ENCODE data around the gene ANGPTL8. TPM values are rescaled to one million over a fixed set of nuclear protein-coding genes. Genes with fewer than 3 reads are reported as not detected.

ANGPTL8 gene
- total RNA-seq, 2 experiments from 2014 or later: not detected

DNA sequence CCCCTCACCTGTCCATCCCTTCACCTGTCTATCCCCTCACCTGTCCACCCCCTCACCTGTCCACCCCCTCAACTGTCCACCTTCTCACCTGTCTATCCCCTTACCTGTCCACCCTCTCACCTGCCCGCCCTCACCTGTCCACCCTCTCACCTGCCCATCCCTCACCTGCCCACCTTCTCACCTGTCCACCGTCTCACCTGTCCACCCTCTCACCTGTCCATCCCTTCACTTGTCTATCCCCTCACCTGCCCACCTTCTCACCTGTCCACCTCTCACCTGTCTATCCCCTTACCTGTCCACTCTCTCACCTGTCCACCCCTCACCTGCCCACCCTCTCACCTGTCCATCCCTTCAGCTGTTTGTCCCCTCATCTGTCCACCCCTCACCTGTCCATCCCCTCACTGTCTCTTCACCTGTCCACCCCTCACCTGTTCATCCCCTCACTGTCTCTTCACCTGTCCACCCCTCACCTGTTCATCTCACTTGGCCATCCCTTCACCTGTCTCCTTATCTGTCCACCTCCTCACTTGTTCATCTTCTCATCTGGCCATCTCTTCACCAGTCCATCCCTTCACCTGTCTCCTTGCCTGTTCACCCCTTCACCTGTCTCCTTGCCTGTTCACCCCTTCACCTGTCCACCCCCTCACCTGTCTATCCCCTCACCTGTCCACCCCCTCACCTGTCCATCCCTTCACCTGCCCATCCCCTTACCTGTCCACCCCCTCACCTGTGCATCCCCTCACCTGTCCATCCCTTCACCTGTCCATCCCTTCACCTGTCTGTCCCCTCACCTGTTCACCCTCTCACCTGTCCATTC, 29.4 kb upstream of the ANGPTL8 start:
- H3K27ac Mint-ChIP-seq: no peak overlapping the region
- H3K27me3 Mint-ChIP-seq: peaks cover 3% of the 10 kb centered on the region
- DNase-seq (no peak), ATAC-seq (no peak)
- H3K4me1 Mint-ChIP-seq: no peaks in the 10 kb centered on the region
- CTCF ChIA-PET: no interaction called here
- H3K36me3 Mint-ChIP-seq: peaks cover 5% of the 10 kb centered on the region
- no peak overlapping the region for H3K4me3 Mint-ChIP-seq
- H3K9me3 Mint-ChIP-seq (ENCODE audit: low read depth): peaks cover 8% of the 10 kb centered on the region

DNA sequence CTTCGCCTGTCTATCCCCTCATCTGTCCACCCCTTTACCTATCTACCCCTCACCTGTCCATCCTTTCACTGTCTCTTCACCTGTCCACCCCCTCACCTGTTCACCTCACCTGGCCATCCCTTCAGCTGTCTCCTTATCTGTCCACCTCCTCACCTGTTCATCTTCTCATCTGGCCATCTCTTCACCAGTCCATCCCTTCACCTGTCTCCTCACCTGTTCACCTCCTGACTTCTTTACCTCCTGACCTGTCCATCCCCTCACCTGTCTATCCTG, 28.8 kb upstream of the ANGPTL8 start:
- Mint-ChIP-seq H3K4me1 (no peaks in the 10 kb centered on the region), H3K9me3 (ENCODE audit: low read depth) (peaks cover 8% of the 10 kb centered on the region), H3K4me3 (no peak overlapping the region), H3K27me3 (peaks cover 3% of the 10 kb centered on the region), H3K27ac (no peak overlapping the region), H3K36me3 (peaks cover 5% of the 10 kb centered on the region)
- DNase-seq: no peak
- CTCF ChIA-PET: no interaction called here
- no peak for ATAC-seq

DNA sequence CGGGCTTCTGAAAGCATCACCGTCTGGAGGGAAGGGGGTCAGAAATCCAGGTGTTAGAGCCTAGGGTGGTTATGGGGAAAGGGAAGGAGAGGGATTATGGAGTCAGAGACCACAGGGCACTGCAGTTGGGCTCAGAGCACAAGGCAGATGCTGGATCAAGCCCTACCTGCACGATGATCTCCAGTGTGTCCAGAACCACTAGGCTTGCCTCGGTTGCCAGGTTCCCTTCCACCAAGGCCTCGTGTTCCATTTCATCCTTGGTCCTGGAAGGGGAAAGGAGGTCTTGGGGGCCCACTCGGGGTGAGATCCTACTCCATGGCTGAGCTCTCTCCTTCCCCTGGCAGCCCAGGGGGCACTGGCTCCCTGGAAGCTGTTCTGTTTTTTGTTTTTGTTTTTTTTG, 25.0 kb upstream of the ANGPTL8 start:
- H3K27me3 Mint-ChIP-seq: no peaks in the 10 kb centered on the region
- CTCF ChIA-PET: no interaction called here
- peaks cover 5% of the 10 kb centered on the region for H3K36me3 Mint-ChIP-seq
- H3K4me1 Mint-ChIP-seq: no peaks in the 10 kb centered on the region
- H3K4me3 Mint-ChIP-seq: no peak overlapping the region
- DNase-seq (no peak), ATAC-seq (no peak)
- H3K9me3 Mint-ChIP-seq (ENCODE audit: low read depth): peaks cover 8% of the 10 kb centered on the region
- H3K27ac Mint-ChIP-seq: no peak overlapping the region

DNA sequence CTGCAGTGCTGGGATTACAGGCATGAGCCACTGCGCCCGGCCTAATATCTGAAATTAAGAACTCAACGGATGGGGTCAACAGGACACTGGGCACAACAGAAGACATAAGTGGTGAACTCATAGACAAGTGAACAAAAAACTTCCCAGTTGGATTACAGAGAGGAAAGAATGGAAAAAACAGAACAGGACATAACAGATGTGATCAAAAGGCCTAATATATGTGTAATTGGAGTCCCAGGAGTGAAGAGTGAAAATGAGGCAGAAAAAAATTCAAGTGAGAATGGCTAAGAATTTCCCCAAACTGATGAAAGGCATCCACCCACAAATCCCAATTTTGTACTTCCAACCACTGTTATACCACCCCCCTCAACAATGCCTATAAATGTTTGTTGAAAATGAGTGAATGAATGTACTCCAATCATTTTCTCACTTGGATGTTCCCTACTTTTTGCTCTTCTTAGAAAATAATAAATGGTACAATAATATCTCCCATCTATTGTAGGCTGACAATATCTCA, 18.3 kb upstream of the ANGPTL8 start:
- Mint-ChIP-seq H3K4me1 (no peaks in the 10 kb centered on the region), H3K9me3 (ENCODE audit: low read depth) (peaks cover 5% of the 10 kb centered on the region), H3K4me3 (no peak overlapping the region), H3K27ac (no peak overlapping the region), H3K36me3 (peaks cover 1% of the 10 kb centered on the region), H3K27me3 (no peaks in the 10 kb centered on the region)
- no peak for DNase-seq
- ATAC-seq: no peak
- CTCF ChIA-PET: interaction anchor here (0.6 kb wide), 1 partner anchor 139 kb away, joined by 4 read pairs; no protein-coding TSS in a partner anchor

DNA sequence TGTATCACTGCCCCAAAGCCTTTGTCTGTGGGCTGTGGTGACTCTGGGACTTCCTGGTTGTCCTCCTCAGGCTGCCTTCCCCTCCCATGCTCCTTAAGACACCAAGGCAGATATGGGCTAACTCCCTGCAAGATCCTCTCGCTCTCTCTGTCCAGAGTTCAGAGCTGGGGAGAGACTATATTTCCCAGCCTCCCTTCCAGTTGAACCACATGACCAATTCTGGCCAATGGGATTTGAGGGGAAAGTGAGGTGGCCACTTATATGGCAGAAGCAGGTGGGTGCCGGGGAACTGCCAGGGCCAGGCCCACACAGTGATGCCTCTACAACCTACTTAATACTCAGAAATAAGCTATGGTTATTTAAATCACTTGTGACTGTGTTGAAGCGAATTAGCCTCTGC, 16.2 kb upstream of the ANGPTL8 start:
- H3K27me3 Mint-ChIP-seq: no peaks in the 10 kb centered on the region
- DNase-seq (no peak), ATAC-seq (no peak)
- H3K9me3 Mint-ChIP-seq (ENCODE audit: low read depth): peaks cover 5% of the 10 kb centered on the region
- H3K4me1 Mint-ChIP-seq: no peaks in the 10 kb centered on the region
- no peak overlapping the region for H3K4me3 Mint-ChIP-seq
- CTCF ChIA-PET: interaction anchor here (1.4 kb wide), 1 partner anchor 21 kb away, joined by 4 read pairs; no protein-coding TSS in a partner anchor
- peaks cover 1% of the 10 kb centered on the region for H3K36me3 Mint-ChIP-seq
- no peak overlapping the region for H3K27ac Mint-ChIP-seq

DNA sequence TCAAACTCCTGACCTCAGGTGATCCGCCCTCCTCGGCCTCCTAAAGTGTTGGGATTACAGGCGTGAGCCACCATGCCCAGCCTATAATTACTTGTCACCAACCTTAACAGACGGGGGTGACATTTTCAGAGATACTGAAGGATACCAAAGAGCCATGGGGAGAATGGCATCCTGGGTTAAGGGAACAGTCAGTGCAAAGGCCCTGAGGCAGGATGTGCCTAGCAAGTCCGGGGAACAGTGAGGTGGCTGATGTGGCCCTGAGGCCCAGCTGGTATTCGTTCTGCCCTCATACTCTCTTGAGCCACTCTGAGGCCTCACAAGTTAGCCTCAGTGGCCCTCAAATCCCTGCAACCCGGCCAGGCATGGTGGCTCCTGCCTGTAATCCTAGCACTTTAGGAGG, 15.0 kb upstream of the ANGPTL8 start:
- Mint-ChIP-seq H3K27ac (no peak overlapping the region), H3K4me3 (no peak overlapping the region), H3K9me3 (ENCODE audit: low read depth) (peaks cover 5% of the 10 kb centered on the region), H3K27me3 (no peaks in the 10 kb centered on the region), H3K4me1 (no peaks in the 10 kb centered on the region), H3K36me3 (peaks cover 1% of the 10 kb centered on the region)
- CTCF ChIA-PET: interaction anchor here (1.4 kb wide), 1 partner anchor 20 kb away, joined by 4 read pairs; no protein-coding TSS in a partner anchor
- DNase-seq: no peak
- no peak for ATAC-seq

DNA sequence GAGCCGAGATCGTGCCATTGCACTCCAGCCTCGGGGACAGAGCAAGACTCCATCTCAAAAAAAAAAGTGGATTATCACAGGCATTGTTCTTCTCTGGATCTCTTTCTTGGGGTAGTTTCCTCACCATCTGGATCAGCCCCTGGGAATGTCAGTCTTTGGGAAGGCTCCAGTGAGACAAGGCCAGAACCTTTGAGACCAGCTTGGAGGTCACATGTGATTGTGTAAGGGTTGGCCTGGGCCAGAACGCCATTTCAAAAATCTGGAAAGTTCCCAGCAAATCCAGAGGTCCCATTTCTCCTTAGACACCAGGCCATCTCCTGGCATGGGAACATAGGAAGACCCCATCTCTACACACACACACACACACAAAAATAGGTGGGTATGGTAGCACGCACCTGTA, 14.2 kb upstream of the ANGPTL8 start:
- CTCF ChIA-PET: interaction anchor here (0.9 kb wide), 1 partner anchor 157 kb away, joined by 3 read pairs; no protein-coding TSS in a partner anchor
- no peak for ATAC-seq

DNA sequence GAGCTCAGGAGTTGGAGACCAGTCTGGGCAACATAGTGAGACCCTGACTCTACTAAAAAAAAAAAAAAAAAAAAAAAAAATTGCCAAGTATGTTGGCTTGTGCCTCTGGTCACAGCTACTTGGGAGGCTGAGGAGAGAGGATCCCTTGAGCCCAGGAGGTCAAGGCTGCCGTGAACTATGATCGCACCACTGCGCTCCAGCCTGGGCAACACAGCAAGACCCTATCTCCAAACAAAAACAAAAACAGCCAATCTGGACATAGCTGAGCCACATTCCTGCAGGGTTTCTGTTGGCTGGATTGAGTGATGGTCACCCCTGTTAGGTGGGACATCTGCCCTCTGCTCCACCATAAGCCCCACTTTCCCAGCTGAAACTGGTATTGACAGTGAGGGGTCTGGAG, 13.6 kb upstream of the ANGPTL8 start:
- Mint-ChIP-seq H3K36me3 (no peaks in the 10 kb centered on the region), H3K4me1 (no peaks in the 10 kb centered on the region), H3K4me3 (no peak overlapping the region), H3K27ac (no peak overlapping the region), H3K9me3 (ENCODE audit: low read depth) (peaks cover 3% of the 10 kb centered on the region), H3K27me3 (no peaks in the 10 kb centered on the region)
- DNase-seq (no peak), ATAC-seq (no peak)
- CTCF ChIA-PET: interaction anchor here (0.6 to 0.9 kb wide), 2 partner anchors 156 to 179 kb away, joined by 3 read pairs; no protein-coding TSS in a partner anchor

More for the DNA sequence above, 14.2 kb upstream of the ANGPTL8 start:
- no peak overlapping the region for H3K4me3 Mint-ChIP-seq
- H3K9me3 Mint-ChIP-seq (ENCODE audit: low read depth): peaks cover 5% of the 10 kb centered on the region
- H3K4me1 Mint-ChIP-seq: no peaks in the 10 kb centered on the region
- no peak overlapping the region for H3K27ac Mint-ChIP-seq
- DNase-seq: no peak
- H3K27me3 Mint-ChIP-seq: no peaks in the 10 kb centered on the region
- peaks cover 1% of the 10 kb centered on the region for H3K36me3 Mint-ChIP-seq

DNA sequence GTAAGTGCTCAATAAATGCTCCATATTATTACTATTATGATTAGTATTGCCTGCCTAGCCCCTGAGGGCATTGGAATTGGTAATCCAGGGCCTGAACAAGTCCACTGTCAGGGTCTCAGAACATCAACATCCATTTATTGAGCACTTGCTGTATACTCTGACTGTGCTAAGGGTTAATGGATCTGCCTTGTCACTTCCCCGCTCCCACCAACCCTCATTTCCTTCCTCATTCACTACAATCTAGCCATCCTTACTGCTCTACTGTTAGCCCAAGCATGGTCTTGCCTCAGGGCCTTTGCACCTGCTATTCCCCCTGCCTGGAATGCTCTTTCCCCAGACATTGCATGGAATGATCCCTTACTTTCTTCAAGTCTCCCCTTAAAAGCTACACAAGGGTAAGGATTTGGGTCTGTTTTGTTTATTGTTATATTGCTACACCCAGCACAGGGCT, 12.7 kb upstream of the ANGPTL8 start:
- DNase-seq: no peak
- Mint-ChIP-seq H3K4me3 (no peak overlapping the region), H3K27ac (no peak overlapping the region), H3K9me3 (ENCODE audit: low read depth) (no peaks in the 10 kb centered on the region), H3K4me1 (no peaks in the 10 kb centered on the region), H3K36me3 (no peaks in the 10 kb centered on the region), H3K27me3 (no peaks in the 10 kb centered on the region)
- ATAC-seq: no peak
- CTCF ChIA-PET: no interaction called here

DNA sequence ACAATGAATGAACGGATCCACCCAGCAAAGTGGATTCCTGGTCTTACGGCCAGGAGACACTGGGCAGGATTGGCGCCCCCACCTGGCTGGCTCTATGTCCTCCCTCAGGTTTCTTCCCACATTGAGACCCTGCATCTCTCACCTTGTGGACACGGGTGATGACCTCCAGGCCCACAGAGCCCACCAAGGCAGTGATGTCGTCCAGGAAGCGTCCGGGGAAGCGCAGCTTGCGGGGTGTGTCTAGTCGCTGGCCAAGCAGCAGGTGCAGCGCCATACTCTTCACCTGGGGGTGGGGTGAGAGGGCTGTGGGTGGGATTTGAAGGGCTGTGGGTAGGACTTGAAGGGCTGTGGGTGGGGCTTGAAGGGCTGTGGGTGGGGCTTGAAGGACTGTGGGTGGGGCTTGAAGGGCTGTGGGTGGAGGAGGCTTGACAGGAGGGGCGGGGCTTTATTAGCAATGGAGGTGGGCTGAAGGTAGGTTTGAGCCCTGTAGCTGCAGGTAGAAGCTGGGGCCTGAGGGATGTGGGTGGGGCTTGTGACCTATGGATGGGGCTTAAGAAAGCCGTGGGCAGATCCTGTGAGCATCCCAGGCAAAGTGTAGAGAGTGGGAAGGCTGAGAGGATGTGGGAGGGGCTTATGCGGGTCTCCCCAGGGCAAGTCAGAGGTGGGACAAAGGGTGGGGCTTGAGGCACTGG, 12.1 kb upstream of the ANGPTL8 start:
- CTCF ChIA-PET: no interaction called here
- DNase-seq: no peak

DNA sequence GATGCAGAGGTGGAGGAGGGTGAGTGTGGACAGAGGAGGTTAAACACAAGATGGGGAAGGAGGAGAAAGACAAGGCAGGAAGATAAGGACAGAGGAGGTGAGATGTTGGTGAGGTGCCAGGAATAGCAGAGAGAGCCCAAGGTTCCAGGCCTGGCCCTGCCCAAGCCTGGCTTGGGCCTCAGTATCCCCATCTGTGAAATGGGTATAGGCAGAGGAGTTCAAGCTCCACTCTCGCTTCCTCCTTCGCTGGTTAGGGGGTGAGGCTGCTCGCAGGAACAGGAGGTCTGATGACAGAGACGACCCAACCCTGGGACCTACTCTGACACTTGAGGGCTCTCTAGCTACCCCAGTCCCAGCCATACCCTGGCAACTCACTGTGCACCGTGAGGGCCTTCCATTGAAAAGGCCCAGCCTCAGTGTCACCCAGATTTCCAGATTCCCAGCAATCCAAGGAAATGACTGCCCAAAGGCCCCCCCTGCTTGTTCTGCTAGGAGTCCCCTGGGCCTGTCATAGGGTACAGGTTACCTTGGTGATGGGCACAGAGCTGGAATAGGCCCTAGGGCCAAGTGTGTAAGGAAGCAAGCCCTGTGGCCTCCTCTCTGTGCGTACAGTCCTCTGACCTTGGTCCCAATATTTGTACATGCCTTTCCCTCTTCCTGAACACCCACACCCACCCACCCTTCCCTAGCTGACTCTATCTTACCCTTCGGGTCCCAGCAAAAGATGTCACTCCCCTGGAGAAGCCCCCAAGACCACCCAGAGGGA, 8.6 kb upstream of the ANGPTL8 start:
- H3K27ac Mint-ChIP-seq: no peak overlapping the region

More for the DNA sequence above, 12.1 kb upstream of the ANGPTL8 start:
- Mint-ChIP-seq H3K4me3 (no peak overlapping the region), H3K4me1 (no peaks in the 10 kb centered on the region), H3K36me3 (no peaks in the 10 kb centered on the region), H3K27ac (no peak overlapping the region), H3K27me3 (no peaks in the 10 kb centered on the region), H3K9me3 (ENCODE audit: low read depth) (no peaks in the 10 kb centered on the region)
- ATAC-seq: peak; percentile 51

DNA sequence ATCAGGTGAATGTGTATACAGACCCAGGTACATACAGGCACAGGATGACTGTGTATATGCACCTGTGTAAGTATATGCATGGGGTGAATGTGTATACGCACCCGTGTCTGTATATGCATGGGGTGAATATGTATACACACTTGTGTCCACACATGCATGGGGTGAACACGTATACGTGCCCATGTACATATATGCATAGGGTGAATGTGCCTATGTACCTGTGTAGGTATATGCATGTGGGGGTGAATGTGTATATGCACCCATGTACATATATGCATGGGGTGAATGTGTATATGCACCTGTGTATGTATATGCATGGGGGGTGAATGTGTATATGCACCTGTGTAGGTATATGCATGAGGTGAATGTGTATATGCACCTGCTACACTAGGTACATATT, 6.9 kb upstream of the ANGPTL8 start:
- H3K4me3 Mint-ChIP-seq: no peak overlapping the region
- CTCF ChIA-PET: no interaction called here
- H3K36me3 Mint-ChIP-seq: no peaks in the 10 kb centered on the region
- H3K27me3 Mint-ChIP-seq: no peaks in the 10 kb centered on the region
- peaks cover 2% of the 10 kb centered on the region for H3K4me1 Mint-ChIP-seq
- H3K27ac Mint-ChIP-seq: no peak overlapping the region
- no peak for DNase-seq
- H3K9me3 Mint-ChIP-seq (ENCODE audit: low read depth): no peaks in the 10 kb centered on the region
- no peak for ATAC-seq

More for the DNA sequence above, 8.6 kb upstream of the ANGPTL8 start:
- H3K36me3 Mint-ChIP-seq: no peaks in the 10 kb centered on the region
- DNase-seq: no peak
- no peak overlapping the region for H3K4me3 Mint-ChIP-seq
- H3K4me1 Mint-ChIP-seq: peaks cover 2% of the 10 kb centered on the region
- ATAC-seq: no peak
- no peaks in the 10 kb centered on the region for H3K9me3 Mint-ChIP-seq (ENCODE audit: low read depth)
- H3K27me3 Mint-ChIP-seq: no peaks in the 10 kb centered on the region
- CTCF ChIA-PET: interaction anchor here (1.1 kb wide), 1 partner anchor 11 kb away, joined by 3 read pairs; no protein-coding TSS in a partner anchor

DNA sequence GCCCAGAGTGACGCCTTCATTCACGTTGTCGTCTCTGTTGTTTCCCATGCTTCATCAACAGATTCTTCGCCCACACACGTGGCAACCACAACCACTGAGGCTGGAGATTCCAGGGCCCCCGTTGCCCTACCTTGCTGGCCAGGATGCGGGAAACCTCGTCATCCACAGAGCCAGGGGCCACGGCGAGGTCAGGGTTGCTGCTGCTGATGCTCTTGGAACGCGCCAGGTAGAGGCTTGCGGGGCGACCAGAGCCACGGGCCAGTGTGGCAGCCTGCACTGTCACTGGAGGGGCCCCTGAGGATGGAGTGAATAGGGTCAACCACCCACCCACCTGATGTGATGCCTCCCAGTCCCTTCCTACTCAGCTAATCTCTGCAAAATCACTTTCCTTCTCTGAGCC, 6.3 kb upstream of the ANGPTL8 start:
- Mint-ChIP-seq H3K27me3 (no peaks in the 10 kb centered on the region), H3K4me3 (no peak overlapping the region), H3K36me3 (no peaks in the 10 kb centered on the region), H3K27ac (no peak overlapping the region), H3K4me1 (peaks cover 2% of the 10 kb centered on the region), H3K9me3 (ENCODE audit: low read depth) (no peaks in the 10 kb centered on the region)
- DNase-seq (no peak), ATAC-seq (no peak)
- CTCF ChIA-PET: interaction anchor here (0.6 kb wide), 1 partner anchor 288 kb away, joined by 5 read pairs; no protein-coding TSS in a partner anchor
